Right lobe of liver (tissue), 4 donors: Measurements from ENCODE around the gene CTDSP2.

Source experiments
- POLR2A ChIP-seq: fragments of 450-650 bp; IDR thresholded peaks from one replicate; pipeline ENCODE4 v1.6.1; 2017; ENCODE audit warnings: antibody characterized with exemption, mild to moderate bottlenecking
- TF ChIP-seq, protein P1 (sequence below), 4 donors: fragments of 200-600 bp in 3 of 4; fragments of 450-650 bp in 1 of 4; IDR thresholded peaks; one replicate each; pipeline versions ENCODE4 v1.5.1 to v1.8.0; 2016 to 2022; ENCODE audit warnings: antibody characterized with exemption in 4 of 4, mild to moderate bottlenecking in 2 of 4
- donor health status: DM: no; HTN: no; CAD: no.
- donor health status: DM: no; HTN: no; CAD: no.
- donor health status: DM: no; HTN: yes; CAD: no.

DNA sequence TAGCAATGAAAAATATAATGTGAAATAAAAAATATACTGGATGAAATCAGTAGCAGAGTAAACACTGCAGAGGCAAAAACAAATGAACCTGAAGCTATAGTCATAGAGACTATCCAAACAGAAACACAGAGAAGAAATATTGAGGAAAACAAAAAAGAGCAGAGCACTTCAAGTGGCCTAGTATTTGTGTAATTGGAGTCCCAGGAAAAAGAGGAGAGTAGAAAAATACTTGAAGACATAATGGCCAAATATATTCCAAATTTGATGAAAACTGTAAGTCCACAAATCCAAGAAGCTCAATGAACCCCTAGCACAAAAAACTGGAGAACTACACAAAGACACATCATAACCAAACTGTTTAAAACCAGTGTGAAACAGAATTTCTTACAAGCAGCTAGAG lies 37.2 kb upstream of the CTDSP2 start:
- TF ChIP-seq, protein P1, sequence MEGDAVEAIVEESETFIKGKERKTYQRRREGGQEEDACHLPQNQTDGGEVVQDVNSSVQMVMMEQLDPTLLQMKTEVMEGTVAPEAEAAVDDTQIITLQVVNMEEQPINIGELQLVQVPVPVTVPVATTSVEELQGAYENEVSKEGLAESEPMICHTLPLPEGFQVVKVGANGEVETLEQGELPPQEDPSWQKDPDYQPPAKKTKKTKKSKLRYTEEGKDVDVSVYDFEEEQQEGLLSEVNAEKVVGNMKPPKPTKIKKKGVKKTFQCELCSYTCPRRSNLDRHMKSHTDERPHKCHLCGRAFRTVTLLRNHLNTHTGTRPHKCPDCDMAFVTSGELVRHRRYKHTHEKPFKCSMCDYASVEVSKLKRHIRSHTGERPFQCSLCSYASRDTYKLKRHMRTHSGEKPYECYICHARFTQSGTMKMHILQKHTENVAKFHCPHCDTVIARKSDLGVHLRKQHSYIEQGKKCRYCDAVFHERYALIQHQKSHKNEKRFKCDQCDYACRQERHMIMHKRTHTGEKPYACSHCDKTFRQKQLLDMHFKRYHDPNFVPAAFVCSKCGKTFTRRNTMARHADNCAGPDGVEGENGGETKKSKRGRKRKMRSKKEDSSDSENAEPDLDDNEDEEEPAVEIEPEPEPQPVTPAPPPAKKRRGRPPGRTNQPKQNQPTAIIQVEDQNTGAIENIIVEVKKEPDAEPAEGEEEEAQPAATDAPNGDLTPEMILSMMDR (IDR thresholded peaks at IDR 0.05), result no peak
- no peak for TF ChIP-seq POLR2A
